Measurements from ENCODE around the gene PHLDA3. TPM values are rescaled to one million over a fixed set of nuclear protein-coding genes. Genes with fewer than 3 reads are reported as not detected.

Gene PHLDA3
- total RNA-seq, 4 donors from 2014 or later = 95.4 to 350 (median 150) TPM

DNA sequence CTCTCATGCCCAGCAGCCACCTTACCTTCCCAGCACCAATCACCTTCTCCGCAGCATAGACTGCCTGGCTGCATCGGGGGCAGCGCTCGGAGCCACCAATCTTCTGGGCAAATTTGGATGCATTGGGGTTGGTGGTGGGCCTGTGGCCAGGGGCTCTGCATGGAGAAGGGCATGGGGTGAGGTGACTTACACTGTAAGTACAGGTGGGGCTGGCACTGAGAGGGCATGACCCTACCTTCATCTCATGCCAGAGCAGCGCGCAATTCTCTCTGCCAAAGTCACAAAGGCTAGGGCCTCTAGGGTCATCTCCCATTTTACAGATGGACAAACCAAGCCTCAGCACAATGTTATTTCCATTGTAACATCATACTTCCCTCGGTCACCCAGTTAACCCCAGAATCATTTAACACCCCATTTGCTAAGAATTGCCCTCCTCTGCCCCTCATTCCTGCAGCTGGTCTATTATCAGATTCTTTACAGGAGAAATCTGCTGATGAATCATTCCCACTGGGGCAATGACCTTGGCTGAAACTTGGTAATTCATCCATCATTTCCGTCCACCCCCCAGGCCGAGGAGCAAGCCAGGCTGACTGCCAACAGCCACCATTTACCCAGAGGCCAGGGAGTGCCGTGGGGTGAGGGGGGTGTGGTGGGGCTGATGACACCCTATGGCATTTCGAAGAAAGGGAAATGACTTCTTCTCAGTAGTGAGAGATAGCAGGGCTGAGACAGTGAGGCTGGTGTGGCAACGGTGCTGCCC, 20.0 kb upstream of the PHLDA3 start:
- TF ChIP-seq, protein P1, sequence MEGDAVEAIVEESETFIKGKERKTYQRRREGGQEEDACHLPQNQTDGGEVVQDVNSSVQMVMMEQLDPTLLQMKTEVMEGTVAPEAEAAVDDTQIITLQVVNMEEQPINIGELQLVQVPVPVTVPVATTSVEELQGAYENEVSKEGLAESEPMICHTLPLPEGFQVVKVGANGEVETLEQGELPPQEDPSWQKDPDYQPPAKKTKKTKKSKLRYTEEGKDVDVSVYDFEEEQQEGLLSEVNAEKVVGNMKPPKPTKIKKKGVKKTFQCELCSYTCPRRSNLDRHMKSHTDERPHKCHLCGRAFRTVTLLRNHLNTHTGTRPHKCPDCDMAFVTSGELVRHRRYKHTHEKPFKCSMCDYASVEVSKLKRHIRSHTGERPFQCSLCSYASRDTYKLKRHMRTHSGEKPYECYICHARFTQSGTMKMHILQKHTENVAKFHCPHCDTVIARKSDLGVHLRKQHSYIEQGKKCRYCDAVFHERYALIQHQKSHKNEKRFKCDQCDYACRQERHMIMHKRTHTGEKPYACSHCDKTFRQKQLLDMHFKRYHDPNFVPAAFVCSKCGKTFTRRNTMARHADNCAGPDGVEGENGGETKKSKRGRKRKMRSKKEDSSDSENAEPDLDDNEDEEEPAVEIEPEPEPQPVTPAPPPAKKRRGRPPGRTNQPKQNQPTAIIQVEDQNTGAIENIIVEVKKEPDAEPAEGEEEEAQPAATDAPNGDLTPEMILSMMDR (IDR thresholded peaks at IDR 0.05; ENCODE audit: low read depth) = no peak

DNA sequence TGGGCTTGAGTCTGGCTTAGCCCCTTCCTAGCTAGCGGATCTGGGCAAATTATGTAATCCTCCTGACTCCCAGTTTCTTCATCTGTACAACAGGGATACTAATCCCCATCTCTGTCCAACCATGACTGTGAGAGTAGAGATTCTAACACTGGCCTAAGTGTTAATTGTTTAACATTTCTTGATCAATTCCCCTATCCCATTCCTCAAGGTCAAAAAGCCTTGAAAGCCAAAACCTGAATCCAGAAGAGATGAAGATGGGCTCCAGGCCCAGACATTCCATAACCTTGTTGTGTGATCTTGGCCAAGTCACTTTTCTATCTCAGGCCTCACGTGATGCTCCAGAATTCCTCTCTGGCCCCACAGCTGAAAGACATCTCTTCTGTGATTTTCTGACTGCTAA, 18.8 kb upstream of the PHLDA3 start:
- TF ChIP-seq, protein P1 (IDR thresholded peaks at IDR 0.05; ENCODE audit: low read depth) = no peak

DNA sequence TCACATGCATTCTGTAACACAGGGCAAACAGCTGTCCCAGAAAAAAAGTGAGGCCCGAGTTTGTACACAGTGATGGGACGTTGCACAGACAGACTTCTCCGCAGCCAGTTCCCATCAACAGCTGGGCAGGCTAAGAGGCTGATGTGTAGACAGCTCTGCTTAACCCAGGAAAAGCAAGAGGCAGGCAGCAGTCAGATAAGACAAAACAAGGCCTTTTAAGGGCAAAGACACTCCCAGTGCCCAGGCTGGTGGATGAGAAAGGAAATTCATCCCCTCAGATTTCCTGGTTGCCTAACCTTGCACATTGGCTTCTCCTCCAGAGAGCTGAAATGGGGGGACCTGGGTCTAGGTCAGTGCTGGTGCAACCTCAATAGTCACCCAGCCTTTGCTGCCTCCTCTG, 17.2 kb upstream of the PHLDA3 start:
- TF ChIP-seq, protein P1 (IDR thresholded peaks at IDR 0.05; ENCODE audit: low read depth) = no peak

DNA sequence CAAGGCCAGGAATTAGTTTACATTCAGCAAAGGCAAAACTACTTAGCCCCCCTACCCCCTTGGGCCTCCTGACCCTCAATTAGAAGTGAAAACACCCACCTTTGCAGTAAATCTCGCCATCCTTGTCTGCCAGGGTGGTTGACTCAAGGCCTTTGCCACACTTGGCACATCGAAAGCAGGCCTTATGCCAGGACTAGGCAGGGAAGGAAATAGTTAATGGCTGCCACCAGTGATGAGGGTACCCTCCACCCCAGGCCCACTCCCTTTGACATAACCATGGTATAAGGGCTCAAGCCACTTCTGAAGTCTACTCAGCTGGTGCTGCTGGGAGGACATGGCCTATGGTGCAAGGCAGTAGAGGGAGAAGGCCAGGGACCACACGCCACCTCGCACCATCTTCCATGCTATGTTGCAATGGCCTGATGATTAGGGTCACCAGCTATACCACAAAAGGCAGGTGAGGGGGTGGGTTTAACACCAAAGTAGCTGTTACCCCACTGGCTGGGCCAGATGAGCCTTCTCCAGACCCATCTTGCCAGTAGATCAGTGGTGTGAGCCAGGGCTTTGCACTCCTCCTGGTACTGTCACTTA, 16.3 kb upstream of the PHLDA3 start:
- TF ChIP-seq, protein P1 (IDR thresholded peaks at IDR 0.05; ENCODE audit: low read depth) = no peak

DNA sequence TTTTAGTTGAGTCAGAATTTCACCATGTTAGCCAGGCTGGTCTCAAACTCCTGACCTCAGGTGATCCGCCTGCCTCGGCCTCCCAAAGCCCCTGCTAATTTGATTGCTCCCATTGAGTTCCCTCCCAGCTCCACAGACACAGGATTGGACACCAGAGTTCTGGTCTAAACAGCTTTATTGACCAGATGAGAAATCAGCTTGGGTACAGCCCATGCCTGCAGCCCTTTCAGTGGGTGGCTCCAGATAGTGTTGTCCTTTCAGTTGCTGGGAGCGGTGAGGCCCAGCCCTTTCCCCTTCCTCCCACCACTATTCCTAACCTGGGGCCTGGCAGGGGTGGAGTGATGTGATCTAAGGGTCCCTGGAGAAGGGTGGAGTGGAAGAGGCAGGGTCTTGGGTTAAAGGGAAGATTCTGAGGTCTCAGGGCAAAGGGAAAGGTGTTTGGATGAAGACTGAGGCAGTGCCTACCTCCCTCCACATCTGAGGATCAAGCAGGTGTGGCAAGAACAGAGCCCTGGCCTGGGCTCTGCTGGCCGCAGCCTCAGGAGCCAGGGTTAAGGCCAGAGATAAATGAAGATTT, 14.5 kb upstream of the PHLDA3 start:
- TF ChIP-seq, protein P1 (IDR thresholded peaks at IDR 0.05; ENCODE audit: low read depth) = no peak

DNA sequence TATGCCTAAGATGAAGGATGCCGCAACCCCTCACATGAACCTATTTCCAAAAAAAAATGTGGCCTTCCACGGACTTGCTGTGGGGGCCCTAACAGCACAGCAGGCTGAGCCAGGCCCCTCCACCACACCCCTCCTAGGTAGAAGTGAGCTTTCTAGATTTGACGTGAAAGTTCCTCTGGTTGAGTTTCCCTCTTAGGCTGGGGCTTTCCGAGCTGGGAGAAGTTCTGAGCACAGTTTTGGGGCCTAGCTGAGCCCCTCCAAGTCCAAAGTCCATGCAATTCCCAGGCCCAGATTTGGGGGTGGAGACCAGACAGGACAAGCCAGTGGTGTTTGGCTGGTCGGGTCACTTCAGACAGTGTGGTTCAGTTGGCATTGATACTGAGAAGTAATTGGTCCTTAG, 13.8 kb upstream of the PHLDA3 start:
- TF ChIP-seq, protein P1 (IDR thresholded peaks at IDR 0.05; ENCODE audit: low read depth) = no peak

DNA sequence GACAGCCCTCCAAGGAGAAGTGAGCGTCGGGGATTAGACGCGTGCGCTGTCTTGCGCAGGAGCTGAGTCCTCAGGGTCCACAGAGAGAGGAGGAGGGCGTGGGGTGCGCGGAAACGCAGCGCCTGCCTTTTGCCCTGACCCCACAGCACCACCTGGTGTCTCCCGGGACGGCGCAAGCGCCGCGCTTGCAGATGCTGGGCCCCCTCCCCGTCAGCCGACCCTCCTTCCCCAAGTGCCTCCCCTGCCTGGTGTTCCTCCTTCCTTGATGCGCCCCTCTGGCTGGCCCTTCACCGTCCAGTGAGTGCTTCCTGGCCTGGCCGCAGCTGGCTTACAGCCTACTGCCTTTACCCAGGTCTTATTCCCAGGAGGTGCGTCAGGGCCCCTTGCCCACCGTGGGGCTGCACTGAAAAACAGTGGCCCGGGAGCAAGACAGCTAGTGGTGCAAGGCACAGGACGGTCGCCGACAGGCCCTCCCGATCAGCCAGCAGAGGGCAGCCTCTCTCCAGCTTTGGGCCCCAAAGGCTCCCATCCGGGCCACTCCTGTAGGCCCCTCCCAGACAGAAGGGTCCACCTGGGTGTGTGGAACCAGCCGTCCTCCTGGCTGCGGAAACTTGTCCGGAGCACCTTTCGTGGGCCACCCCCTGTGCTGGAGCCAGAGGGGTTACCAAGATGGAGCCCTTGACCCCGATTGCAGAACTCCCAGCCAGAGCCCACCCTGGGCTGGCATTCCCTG, 12.9 kb upstream of the PHLDA3 start:
- TF ChIP-seq, protein P1 (IDR thresholded peaks at IDR 0.05; ENCODE audit: low read depth) = no peak

Data from subcutaneous adipose tissue (tissue), 4 donors.